GM21360 (cell line): ENCODE results near the gene CSAD.

ENCODE experiments used
- ATAC-seq: cut with Tn5 transposase; IDR thresholded peaks from one replicate; pipeline ENCODE4 v1.9.1; 2021; ENCODE audit warnings: mild to moderate bottlenecking, moderate library complexity; ENCODE audit not compliant: unreplicated experiment

Gene CSAD

DNA sequence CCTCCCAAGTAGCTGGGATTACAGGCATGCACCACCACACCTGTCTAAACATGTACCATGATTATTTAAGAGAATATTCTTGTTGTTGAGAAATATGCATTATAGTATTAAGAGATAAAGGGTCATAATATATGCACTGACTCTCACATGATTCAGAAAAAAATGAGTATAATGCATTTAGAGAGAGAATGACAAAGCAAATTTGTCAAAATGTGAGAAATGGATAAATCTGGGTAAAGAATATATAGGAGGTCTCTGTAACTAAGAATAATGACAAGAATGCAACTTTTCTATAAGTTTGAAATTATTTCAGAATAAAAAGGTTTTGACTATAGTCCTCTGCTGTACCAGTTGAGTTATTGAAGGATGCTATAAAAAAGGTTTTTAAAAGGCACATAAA, 28.3 kb downstream of the CSAD start:
- no peak for ATAC-seq

DNA sequence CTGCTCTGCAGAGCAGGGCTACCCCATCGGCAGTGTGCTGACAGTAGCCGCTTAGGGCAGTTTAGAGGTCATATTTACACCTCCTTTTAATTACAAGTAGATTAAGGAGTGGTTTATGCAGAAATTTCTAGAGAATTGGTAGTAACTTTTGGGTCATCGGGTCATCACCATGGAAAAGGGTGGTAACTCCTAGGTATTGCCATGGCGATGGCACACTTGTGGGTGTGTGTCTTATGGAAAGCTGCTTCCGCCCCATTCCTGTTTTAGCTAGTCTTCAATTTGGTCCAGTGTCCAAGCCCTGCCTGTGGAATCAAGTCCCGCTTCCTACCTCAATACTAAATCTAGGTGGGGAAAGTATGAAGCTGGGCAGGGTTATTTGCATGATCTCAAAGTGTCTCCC, 29.7 kb downstream of the CSAD start:
- ATAC-seq: no peak

DNA sequence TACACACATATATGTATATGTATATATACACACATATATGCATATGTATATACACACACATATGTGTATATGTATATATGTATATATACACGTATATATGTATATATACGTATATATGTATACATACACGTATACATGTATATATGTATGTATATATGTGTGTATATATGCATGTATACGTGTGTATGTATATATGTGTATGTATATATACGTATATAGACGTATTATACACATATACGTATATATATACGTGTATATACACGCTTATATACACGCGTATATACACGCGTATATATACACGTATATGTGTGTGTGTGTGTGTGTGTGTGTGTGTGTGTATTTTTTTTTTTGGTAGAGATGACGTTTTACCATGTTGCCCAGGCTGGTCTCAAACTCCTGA, 33.1 kb downstream of the CSAD start:
- ATAC-seq: no peak

DNA sequence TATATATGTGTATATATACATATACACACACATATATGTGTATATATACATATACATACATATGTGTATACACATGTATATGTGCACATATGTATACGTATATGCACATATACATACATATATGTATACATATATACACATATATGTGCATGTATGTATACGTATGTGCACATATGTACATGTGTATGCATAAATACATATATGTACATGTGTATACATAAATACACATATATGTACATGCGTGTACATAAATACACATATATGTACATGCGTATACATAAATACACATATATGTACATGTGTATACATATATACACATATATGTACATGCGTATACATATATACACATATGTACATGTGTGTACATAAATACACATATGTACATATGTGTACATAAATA, 33.5 kb downstream of the CSAD start:
- no peak for ATAC-seq

DNA sequence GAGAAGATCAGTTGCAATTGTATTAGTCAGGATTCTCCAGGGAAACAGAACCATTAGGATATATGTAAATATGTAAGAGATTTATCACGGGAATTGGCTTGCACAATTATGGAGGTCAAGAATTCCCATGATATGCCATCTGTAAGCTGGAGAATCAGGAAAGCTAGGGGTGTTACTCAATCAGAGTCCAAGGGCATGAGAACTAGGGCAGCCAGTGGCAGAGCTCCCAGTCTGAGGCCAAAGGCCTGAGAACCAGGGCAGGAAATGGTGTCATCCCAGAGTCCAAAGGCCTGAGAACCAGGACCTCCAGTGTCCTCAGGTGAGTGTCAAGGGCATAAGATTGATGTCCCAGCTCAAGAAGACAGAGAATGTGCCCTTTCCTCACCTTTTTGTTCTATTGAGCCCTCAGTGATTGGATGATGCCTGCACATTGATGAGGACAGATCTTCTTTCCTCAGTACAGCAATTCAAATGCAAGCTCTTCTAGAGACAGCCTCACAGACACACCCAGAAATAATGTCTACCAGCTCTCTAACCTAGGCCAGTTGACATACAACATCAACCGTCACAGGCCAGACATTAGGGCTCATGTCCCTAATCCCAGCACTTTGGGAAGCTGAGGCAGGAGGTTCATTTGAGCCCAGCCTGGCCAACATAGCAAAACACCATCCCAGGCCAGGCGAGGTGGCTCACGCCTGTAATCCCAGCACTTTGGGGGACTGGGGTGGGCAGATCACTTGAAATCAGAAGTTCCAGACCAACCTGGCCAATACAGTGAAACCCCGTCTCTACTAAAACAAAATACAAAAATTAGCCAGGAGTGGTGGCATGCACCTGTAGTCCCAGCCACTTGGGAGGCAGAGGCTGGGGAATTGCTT, 35.1 kb downstream of the CSAD start:
- ATAC-seq: no peak

DNA sequence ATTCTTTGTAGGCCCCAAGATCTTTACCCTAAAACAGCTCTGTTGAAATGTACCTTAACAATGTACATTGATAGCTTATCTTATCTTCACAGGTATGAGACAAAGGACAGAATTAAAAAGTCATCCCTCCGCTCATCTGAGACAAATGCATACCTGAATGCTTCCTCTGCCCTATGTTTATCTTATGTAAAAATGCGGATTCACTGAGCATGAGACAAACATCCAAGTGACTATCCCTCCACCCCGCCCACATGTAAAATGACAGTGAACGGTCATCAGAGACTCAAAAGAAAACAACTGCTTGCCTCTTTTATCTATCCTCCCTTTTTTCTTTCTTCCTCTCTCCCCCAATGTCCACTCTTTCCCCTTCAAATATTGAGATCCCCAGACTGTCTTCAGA, 37.4 kb downstream of the CSAD start:
- no peak for ATAC-seq

DNA sequence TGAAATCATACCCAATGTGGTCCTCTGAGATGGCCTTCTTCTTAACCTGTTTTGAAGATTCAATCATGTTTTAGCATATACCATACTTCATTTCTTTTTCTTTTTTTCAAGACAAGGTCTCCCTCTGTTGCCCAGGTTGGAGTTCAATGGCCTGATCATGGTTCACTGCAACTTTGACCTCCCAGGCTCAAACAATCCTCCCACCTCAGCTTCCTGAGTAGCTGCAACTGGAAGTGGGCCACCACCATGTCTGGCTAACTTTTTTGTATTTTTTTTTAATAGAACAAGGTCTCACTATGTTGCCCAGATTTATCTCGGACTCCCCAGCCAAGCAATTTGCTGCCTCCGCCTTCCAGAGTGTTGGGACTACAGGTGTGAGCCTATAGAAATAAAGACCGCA, 47.0 kb downstream of the CSAD start:
- no peak for ATAC-seq

DNA sequence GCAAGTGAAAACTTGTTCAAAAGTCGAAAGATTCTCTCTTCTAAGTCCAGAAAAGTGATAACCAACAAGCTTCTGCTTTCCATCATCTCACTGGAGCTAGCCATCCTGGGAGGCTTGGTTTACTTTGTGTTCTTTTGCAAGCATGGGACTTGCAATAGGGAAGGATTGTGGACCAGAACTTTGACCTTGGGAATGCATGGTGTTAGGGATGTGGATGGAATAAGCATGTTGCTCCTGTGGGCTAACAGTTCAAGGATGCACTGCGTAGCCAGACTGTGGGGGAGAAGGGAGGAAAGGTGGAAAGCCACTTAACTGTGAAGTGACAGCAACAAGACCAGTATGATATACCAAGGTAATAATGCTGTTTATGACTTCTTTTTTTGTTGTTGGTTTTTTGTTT, 48.9 kb downstream of the CSAD start:
- no peak for ATAC-seq

DNA sequence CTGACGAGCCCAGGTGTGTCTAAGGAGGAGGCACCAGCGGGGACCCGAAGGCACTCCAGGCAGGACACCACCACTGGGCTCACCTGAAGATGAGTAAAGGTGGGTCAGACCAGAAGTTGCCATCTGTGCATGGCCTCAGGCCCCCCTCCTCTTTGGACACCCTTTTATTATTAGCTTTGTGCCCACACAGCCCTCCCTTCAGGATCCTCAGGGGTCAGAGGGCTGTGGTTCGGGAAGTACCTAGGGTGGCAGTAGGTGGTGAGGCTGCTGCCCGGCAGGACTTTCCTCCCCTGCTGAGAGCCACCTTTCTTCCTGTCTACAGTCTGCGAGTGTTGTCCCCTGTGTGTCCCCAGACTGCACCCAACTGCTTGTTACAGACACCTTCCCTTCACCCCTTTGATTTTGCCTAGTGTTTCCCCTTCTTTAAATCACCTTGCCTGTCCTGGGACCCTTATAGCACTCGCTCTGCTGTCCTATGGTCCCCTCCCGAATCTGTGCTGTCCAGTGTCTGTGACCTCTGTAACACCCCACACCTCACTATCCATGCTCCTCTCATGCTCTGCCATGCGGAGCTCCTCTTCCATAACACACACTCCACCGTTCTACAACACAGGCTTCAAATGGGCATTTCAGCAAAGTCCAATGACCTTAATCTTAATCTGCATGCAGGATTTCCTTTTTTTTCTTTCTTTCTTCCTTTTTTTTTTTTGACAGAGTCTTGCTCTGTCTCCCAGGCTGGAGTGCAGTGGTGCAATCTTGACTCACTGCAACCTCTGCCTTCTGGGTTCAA, 51.8 kb downstream of the CSAD start:
- no peak for ATAC-seq

DNA sequence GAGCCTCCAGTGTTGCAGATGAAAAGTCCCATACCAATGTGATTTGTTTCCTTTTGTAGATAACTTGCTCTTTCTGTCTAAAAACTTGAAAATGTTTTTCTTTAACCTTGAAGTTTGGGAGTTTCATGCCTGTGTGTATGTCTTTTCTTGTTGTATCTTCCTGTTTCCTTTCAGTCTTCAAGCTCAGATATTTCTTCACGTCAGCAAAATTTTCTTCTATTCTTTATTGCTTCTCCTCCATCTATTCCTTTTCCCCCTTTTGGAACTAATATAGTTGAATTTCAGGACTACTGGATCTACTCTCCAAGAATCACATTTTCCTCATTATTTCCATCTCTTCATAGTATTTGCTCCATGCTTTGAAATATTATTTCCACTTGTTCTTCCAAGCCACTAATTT, 53.6 kb downstream of the CSAD start:
- ATAC-seq: no peak

DNA sequence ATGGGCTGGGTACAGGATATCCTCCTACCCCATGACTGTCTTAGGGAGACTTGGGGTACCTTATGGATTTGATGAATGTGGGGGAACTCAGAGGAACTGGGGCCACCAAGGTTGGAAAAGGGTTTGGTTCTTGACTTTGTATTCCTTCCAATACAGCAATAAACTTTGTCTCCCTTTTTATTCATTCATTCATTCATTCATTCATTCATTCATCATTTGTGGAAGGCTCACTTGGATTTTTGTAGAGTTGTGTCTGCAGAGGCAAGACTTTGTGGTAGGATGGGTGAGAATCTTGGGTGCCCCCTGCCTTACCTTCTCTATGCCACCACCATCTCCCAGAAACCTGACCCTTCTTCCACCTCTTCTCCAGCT, 56.4 kb downstream of the CSAD start:
- ATAC-seq: no peak

DNA sequence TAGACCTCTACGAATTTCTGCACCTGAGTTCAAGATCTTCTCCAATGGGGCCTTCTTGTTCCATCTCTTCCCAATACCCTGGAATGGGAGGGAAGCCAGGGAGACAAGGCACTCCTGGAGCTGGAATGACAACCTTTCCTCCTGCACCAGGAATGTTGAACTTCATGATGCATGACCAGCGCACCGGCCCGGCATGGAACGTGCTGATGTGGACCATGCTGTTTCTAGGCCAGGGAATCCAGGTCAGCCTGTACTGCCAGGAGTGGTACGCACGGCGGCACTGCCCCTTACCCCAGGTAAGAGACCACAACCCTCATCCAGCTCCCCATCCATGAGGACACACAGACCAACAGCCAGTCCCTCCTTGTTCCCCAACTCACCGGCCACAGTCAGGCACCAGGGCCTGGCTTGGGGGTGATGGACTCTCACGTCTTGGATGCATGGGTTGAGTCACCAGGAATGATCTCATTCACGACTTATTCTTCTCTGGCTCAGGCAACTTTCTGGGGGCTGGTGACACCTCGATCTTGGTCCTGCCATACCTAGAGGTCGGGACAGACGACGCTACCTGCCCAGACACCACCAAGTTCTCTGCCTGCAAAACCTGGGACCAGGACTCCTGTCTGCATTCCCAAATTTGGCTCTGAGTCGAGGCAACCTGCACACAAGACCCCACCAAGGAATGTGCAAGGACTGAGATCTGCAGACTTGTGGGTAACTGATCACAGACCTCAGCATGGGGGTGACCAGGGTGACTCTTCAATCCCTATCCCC, 57.0 kb downstream of the CSAD start:
- no peak for ATAC-seq

DNA sequence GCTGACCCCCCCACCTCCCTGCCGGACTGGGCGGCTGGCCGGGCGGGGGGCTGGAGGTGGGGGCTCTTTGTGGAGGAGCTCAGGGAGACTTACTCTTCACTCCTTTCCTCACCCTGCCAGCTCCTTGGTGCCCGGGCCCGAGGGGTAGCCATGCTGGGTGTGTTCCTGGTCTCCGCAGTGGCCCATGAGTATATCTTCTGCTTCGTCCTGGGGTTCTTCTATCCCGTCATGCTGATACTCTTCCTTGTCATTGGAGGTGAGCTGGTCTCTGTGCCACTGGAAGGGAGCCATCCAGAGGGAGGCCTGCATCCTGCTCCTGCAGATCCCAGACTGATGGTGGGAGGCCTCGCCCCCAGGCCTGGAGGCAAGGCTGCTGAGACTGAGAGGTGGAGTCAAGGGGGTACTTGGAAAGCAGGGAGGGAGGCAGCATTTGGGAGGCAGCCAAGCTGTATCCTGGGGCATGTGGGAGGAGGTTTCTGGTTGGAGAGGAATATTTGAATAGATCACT, 57.7 kb downstream of the CSAD start:
- ATAC-seq: no peak

DNA sequence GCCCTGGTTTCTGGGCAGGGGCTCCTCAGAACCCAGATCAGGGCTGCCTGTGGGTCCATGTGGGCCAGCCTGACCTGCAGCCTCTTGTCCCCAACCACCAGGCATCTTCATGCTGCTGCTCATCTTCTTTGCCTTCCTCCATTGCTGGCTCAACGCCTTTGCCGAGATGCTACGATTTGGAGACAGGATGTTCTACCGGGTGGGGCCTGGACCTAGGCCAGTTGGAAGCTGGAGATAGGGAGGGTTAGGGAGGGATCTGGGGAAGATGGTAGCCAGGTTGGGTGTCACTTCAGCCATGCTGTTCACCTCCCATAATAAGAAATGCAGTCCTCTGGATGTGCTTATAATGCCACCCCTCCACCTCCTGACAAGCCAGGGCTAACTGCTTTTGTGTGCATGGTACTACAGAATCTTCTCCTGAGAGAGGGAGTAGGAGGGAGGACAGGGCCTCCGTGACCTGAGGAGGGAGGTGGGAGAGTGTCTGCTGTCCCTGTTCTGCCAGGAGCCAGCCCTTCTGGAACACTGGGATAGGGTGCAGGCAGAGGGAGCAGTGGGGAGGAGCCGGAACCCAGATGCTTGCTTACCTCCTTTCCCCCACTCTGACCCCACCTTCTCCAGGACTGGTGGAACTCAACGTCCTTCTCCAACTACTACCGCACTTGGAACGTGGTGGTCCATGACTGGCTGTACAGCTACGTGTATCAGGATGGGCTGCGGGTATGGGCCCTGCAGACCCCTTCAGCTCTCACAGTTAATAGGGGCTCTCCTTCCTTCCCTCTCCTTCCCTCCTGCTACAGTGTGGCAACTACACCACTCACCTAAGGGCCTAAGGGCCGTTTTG, 59.8 kb downstream of the CSAD start:
- no peak for ATAC-seq

DNA sequence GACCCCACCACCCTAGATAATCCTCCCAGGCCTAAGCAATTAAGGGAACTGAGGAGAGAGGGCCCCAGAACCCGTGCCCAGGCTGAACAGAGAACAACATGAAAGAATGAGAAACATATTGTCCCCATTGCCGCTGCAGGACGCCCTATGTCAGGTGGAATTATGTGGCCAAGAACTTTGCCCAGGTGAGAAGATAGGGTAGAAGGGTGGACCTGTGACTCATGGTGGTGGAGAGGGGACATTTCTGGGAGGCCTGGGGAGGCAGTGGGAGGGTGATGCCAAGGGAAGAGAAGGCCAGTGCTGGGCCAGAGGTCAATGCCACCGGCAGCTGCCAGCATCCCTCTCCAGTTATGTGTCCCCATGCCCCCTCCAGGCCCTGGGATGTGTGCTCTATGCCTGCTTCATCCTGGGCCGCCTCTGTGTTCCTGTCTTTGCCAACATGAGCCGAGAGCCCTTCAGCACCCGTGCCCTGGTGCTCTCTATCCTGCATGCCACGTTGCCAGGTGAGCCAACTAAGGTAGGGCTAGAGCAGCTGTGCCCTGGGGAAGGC, 61.9 kb downstream of the CSAD start:
- no peak for ATAC-seq

DNA sequence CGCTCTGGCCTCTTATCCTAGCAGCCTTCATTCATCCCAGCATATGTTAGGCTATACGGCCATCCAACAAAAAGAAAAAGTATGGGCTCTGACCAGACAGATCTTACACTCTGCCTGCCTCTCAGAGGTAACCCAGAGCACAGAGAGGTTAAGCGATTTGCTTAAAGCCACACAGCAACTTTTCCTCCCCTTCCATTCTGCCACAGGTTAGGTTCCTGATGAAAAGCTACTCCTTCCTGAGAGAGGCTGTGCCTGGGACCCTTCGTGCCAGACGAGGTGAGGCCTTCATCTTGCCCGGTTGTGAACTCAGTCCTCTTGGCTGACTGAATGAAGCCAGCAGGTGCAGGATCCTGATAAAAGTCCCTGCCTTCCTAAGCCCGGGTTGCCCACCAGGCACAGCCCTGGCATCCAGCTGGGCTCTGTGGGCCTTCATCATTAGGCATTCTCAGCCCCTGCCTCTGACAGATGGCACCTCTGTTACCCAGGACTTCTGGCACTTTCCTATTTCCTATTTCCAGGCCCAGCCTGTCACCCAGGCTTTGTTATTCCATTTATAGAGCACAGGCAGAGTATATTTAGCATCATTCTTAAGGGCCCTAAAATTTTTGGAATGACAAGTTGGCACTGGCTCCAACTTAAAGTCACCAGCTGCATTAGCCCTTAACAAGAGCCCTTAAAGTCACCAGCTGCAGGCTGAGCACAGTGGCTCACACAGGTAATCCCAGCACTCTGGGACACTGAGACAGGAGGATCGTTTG, 64.7 kb downstream of the CSAD start:
- ATAC-seq: no peak

DNA sequence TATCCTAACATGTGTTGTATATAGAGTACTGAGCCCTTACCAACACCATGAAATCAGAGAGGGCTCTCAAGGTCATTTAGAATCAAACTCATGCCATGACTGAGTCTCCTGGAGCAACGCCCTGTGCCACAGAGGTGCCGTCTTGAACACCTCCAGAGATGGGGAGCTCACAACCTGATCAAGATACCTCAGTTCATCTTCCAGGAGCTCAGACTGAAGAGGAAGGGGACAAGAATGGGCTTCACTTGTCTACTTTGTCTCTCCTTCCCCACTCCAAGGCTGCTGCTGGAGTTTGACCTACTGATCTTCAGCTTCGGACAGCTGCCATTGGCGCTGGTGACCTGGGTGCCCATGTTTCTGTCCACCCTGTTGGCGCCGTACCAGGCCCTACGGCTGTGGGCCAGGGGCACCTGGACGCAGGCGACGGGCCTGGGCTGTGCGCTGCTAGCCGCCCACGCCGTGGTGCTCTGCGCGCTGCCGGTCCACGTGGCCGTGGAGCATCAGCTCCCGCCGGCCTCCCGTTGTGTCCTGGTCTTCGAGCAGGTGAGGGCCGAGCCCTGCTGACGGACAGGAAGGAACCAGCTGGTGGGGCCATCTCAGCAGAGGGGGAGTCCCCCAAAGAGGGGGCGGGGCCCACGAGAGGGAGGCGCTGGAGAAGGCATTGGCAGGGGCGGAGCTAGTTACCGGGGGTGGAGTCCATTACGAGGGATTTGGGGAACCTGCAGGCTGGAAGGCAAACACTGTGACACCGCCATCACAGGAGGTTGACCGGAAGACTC, 65.4 kb downstream of the CSAD start:
- ATAC-seq: no peak

DNA sequence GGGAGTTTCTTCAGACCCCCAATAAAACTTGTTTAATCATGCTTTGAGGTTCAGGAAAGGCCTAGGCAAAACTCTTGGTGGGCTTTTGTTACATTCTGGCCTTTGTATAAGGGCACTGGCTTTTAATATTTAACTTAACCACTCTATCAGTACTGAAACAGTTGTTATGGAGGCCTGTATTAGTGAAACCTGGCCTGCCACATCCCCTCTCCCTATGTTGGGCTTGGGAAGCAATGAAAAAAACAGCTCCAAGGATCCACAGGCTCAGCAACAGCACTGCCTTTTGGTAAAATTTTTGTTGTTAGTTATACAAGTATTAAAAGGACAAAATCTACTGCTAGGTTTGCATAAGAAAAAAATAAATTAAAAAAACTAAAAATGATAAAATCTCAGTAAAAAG, 66.8 kb downstream of the CSAD start:
- no peak for ATAC-seq
